BJ (cell line): ENCODE measurements around the gene CTAGE4. TPM values are rescaled to one million over a fixed set of nuclear protein-coding genes. Genes with fewer than 3 reads are reported as not detected.
"Not testable (repeated sequence)": the region's sequence is repeated elsewhere in the genome, so short reads cannot be mapped to it uniquely, and the experiment has no call there.

ENCODE experiments used
- CTCF ChIA-PET: fragments of 350-600 bp; formaldehyde crosslinking; extraction: SDS; loops from one replicate; lab custom pipeline; 2021; ENCODE audit warnings: antibody characterized with exemption, inconsistent platforms; lab: Yijun Ruan, JAX
- POLR2A ChIA-PET: fragments of 300-600 bp; sonication (Branson Sonifier 250); formaldehyde crosslinking; extraction: SDS; loops from one replicate; lab custom pipeline; 2021; ENCODE audit warnings: antibody characterized with exemption; lab: Charles Lee
- DNase-seq: peaks from one replicate; pipeline ENCODE4 v3.0.0-alpha.2; 2011; ENCODE audit warnings: low read depth
- H3K27me3 ChIP-seq: 2 replicates; pipeline ENCODE4 v1.6.0; 2011; ENCODE audit warnings: low read length; ENCODE audit not compliant: control insufficient read depth, insufficient read depth
- H3K36me3 ChIP-seq: 2 replicates; pipeline ENCODE4 v1.5.1; 2011; ENCODE audit warnings: low read length; ENCODE audit not compliant: control insufficient read depth, insufficient read depth
- H3K4me3 ChIP-seq: 2 replicates; pipeline ENCODE4 v1.5.1; 2011; ENCODE audit warnings: low read depth, mild to moderate bottlenecking, control low read depth, low read length
- polyA plus RNA-seq: library from polyadenylated mRNA; depleted of rRNA; stranded (reverse); fragments of >200 nt; gene quantifications from 2 replicates; pipeline ENCODE4 v1.2.3, GENCODE V29; 2011

CTAGE4 gene
- polyA plus RNA-seq, 1 experiment, result 0.91 TPM

DNA sequence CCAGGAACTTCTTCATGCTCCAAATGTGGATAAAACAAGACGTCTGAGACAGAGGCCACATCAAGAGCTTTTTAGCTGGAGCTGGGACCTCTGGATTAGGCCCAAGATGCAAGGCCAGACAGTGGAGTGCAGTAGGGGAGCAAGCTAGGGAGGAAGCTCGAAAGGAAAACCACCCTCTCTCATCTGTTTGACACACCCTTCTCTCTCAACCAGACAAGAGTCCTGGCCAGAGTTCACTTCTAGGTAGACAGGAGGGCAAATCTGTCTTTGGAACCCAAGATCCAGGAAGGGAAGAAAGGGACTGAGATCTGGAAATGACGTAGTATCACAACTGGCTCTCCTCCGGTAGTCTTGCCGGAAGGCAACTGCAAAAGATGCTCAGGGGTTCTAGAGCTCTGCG is 11.2 kb downstream of the CTAGE4 start:
- POLR2A ChIA-PET, DNase-seq, H3K4me3 ChIP-seq, H3K36me3 ChIP-seq, CTCF ChIA-PET, H3K27me3 ChIP-seq: not testable (repeated sequence)

DNA sequence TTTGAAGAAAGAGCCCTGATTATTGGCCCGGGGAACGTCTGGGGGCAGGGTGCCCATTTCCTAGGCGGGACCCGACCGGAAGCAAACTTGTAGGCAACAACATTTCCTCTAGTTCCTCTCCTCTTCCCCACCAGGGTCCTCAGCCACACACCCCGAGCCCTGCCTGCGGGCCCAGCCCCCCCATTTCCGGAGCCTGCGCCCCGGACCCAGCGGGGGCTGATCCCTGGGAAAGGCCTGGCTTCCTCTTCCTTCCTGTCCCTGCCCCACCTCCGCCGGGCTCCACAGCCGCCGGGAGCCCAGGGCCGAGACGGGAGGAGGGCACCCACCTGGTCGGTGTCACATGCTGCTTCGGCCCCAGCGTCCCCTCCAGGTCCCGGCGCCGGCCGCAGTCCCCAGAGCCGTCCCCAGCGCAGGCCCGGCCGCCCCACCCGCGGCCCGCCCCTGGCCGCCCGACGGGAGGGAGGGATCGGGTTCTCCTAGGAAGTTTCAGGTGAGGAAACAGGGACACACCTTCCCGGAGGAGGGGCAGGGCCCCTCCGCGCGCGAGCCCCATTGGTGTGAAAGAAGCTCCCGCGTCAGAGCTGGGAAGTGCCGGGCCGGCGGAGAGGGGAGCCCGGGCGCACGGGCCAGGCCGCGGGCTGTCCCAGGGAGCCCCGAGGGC is 12.1 kb downstream of the CTAGE4 start, which contains the start of gene ARHGEF35:
TSS of gene ARHGEF35 (minus strand) at position 622 of the 661 bp plus-strand sequence. CDS start 7,450 bp downstream, outside the sequence.
- H3K27me3 ChIP-seq, H3K36me3 ChIP-seq, POLR2A ChIA-PET, H3K4me3 ChIP-seq, DNase-seq, CTCF ChIA-PET: not testable (repeated sequence)

GRCh38 chr7:144198934-144199333 is 15.7 kb downstream of the CTAGE4 start:
- H3K4me3 ChIP-seq, POLR2A ChIA-PET, CTCF ChIA-PET, DNase-seq, H3K36me3 ChIP-seq, H3K27me3 ChIP-seq: not testable (repeated sequence)

- H3K27me3 ChIP-seq, H3K36me3 ChIP-seq, POLR2A ChIA-PET, H3K4me3 ChIP-seq, CTCF ChIA-PET, DNase-seq: not testable (repeated sequence)
These were observed 18.7 kb downstream of the CTAGE4 start for GRCh38 chr7:144201978-144202377.

DNA sequence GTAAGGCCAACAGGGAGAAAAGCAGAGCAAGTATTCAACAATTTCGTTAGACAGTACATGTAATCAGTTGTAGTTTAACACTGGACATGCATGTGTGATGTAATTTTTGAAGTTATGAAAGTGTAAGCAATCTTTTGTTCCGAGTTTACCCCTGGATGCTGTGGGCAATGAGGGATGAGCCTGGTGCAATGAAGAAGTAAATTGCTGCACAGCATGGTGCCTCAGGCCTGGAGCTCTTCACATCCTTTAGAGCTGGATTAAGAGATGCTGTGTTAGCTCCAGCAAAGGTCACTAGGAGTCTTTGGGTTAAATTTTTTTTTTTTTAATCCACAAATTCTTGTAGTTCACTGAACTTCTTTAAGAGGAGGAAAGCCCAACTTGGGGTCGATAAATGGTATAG is 19.8 kb downstream of the CTAGE4 start:
- H3K36me3 ChIP-seq, POLR2A ChIA-PET, CTCF ChIA-PET, H3K27me3 ChIP-seq, H3K4me3 ChIP-seq, DNase-seq: not testable (repeated sequence)

DNA sequence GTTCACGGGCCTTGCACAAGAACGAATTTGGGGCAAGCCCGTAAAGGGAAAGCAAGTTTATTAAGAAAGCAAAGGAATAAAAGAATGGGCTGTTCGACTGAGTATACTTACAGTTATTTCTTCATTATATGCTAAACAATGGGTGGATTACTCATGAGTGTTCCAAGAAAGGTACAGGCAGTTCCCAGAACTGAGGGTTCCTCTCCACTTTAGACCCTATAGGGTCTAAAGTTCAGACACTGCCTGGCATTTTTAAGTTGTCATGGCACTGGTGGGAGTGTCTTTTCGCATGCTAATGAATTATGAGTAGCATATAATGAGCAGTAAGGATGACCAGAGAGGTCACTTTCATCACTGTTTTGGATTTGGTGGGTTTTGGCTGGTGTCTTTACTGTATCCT is 22.0 kb downstream of the CTAGE4 start:
- DNase-seq, CTCF ChIA-PET, POLR2A ChIA-PET: not testable (repeated sequence)

GRCh38 chr7:144217200-144217599 is 33.9 kb downstream of the CTAGE4 start:
- H3K36me3 ChIP-seq, POLR2A ChIA-PET, CTCF ChIA-PET, H3K4me3 ChIP-seq, H3K27me3 ChIP-seq, DNase-seq: not testable (repeated sequence)

More for the DNA sequence above, 22.0 kb downstream of the CTAGE4 start:
- H3K27me3 ChIP-seq, H3K36me3 ChIP-seq, H3K4me3 ChIP-seq: not testable (repeated sequence)

GRCh38 chr7:144218581-144218980 is 35.3 kb downstream of the CTAGE4 start:
- H3K36me3 ChIP-seq, POLR2A ChIA-PET, H3K4me3 ChIP-seq, DNase-seq, H3K27me3 ChIP-seq, CTCF ChIA-PET: not testable (repeated sequence)

GRCh38 chr7:144219149-144219548 is 35.9 kb downstream of the CTAGE4 start:
- H3K4me3 ChIP-seq, DNase-seq, POLR2A ChIA-PET, H3K36me3 ChIP-seq, CTCF ChIA-PET, H3K27me3 ChIP-seq: not testable (repeated sequence)

DNA sequence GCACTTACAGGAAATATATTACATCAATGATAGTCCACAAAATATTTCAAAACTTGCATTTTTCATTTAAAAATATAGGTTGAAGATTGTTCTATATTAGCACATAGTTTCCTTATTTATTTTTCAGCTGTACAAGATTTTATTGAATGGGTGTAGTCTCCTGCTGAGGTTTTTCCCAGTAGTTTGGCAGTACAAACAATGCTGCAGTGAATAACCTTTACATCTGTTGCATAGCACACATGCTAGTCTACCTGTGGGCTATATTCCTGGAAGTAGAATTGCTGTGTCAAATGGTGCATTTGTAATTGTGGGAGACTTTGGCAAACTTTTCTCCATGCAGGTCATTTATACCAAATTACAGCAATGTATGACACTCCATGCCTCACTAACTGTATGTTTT is 37.3 kb downstream of the CTAGE4 start:
- CTCF ChIA-PET, POLR2A ChIA-PET, H3K4me3 ChIP-seq, H3K36me3 ChIP-seq, DNase-seq, H3K27me3 ChIP-seq: not testable (repeated sequence)

DNA sequence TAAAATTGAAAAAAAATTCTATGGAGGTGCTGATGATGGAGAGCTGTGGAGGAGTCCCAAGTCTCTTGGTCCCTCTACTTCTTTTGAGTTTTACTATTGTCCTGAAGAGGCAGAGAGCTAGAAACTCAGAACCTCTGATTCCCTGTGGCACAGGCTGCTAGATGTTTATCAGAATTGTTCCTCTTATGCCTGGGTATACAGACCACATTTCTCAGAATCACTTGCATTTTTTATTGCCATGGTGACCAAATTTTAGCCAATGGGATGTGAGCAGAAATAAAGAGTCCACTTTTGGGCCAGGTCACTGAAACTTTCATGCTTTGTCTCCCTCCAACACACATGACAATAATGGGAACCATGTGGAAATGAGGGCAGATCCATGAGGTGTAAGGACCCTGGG is 40.4 kb downstream of the CTAGE4 start:
- H3K36me3 ChIP-seq, CTCF ChIA-PET, DNase-seq, POLR2A ChIA-PET, H3K4me3 ChIP-seq, H3K27me3 ChIP-seq: not testable (repeated sequence)

DNA sequence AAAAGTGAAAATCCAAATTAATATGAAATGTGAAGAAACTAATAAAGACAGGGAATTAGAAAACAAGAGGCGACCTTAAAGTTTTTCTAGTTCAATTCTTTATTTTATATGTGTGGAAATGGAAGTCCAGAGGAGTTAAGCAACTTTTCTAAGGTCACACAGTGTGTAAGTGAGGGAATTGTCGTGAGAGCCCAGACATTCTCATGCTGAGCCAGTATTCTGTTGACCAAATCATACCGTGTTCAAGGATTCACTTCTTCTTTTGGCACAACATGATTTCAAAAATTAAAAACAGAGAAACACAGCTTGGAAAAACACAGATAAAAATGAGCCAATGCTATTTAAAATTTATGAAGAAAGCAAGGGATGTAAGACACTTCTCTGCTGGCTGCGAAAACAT is 43.6 kb downstream of the CTAGE4 start:
- H3K27me3 ChIP-seq, DNase-seq, POLR2A ChIA-PET, H3K4me3 ChIP-seq, H3K36me3 ChIP-seq, CTCF ChIA-PET: not testable (repeated sequence)

GRCh38 chr7:144228810-144229209 is 45.5 kb downstream of the CTAGE4 start:
- H3K4me3 ChIP-seq, CTCF ChIA-PET, H3K36me3 ChIP-seq, DNase-seq, H3K27me3 ChIP-seq, POLR2A ChIA-PET: not testable (repeated sequence)
